DMS79 (cell line): ENCODE data around the gene MORN4.
"Not testable (repeated sequence)": the region's sequence is repeated elsewhere in the genome, so short reads cannot be mapped to it uniquely, and the experiment has no call there.

ENCODE experiments used
- DNase-seq: peaks from one replicate; lab custom pipeline; 2025; lab: John Stamatoyannopoulos, UW

MORN4 gene

GRCh38 chr10:97640868-97641811, 7.8 kb upstream of the MORN4 start:
- no peak for DNase-seq

DNA sequence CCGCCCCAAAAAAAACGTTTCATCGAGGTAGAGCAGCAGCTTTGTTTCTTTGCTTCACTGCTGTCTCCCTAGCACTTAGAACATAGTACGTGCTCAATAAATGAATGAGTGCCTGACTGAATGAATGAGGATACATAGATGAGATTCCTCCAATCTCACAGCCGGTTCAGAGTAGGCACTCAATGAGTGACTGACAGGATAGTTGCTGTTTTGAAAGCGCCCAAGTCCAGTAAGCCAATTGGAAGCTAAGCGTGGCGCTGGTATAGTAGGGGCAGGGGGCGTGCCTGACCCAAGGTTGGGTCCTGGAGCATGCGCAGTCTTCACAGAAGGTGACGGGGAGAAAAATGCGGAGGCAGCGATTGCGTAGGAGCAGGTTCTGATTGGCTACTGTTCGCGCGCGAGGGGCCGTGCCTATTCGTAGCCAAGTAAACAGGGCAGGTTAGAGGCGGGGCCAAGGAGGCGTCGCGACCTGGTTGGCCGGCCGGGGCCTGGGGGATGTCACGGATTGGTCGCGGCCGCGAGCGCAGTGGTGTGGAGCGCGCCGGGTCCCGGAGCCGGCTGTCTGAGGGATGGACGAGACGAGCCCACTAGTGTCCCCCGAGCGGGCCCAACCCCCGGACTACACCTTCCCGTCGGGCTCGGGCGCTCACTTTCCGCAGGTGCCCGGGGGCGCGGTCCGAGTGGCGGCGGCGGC, 7.0 kb upstream of the MORN4 start, which contains the start of gene PI4K2A:
Gene PI4K2A, plus strand, starts transcription at position 498 of the 694 bp plus-strand sequence. Its CDS starts 72 bp downstream, at position 570.
- DNase-seq = peak; percentile 86

DNA sequence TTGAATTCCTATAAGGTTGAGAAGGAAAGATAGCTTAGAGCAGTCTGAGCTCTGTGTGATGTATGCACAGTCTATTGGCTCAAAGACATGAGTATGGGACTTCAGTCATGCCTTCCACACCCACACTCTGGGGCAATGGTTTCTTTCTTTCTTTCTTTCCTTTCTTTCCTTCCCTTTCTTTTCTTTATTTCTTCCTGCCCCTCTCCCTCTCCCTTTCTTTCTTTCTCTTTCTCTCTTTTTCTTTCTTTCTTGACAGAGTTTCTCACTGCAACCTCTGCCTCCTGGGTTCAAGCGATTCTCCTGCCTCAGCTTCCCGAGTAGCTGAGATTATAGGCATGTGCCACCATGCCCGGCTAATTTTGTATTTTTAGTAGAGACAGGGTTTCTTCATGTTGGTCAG, 5.8 kb upstream of the MORN4 start:
- DNase-seq = not testable (repeated sequence)

- DNase-seq = no peak
These were observed 2.3 kb upstream of the MORN4 start for GRCh38 chr10:97635577-97635976.

DNA sequence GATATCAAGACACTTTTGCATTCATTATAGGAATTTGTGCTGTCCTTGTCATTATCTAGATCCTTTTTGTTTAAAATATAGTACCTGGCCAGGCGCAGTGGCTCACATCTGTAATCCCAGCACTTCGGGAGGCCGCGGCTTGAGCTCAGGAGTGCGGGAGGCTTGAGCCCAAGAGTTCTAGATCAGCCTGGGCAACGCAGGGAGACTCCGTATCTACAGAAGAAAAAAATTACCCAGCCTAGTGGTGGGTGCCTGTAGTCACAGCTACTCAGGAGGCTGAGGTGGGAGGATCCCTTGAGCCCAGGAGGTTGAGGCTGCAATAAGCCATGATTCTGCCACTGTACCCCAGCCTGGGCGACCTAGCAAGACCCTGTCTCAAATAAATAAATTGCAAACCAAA, 621 bp upstream of the MORN4 start:
- no peak for DNase-seq

- no peak for DNase-seq
These were observed 2.2 kb downstream of the MORN4 start for GRCh38 chr10:97631098-97631497.

GRCh38 chr10:97629289-97629688, 4.0 kb downstream of the MORN4 start:
- no peak for DNase-seq

DNA sequence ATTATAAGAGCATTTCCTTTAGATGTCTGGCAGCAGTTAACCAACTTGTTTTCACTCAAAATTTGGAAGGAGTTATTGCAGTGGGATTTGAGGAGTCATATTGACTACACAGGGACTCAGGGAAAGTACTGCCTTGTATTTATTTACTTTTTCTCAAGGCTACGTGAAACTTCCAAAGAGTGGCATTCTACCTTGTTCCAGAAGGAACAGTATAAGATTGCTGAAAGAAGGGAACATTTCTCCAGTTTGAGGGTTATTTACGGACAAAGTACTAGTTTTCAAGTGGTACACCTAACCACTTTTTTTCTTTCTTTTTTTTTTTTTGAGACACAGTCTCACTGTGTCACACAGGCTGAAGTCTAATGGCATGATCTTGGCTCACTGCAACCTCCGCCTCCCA, 5.1 kb downstream of the MORN4 start:
- DNase-seq = no peak

- no peak for DNase-seq
These were observed 5.6 kb downstream of the MORN4 start for GRCh38 chr10:97627731-97628130.

DNA sequence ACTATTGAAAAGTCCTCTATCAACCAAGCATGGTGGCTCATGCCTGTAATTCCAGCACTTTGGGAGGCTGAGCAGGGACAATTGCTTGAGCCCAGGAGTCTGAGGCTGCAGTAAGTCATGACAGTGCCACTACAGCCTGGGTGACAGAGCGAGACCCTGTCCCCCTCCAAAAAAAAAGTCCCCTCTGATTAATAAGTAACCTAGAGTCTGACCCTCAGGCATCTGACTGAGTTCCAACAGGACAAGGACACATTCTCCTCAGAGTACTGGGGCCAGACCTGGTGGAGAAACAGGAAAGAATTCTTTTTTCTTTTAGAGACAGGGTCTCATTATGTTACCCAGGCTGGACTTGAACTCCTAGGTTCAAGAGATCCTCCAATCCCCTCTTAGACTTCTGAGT, 10.0 kb downstream of the MORN4 start:
- no peak for DNase-seq

- DNase-seq = no peak
These were observed 14.6 kb downstream of the MORN4 start for GRCh38 chr10:97618733-97619132.

DNA sequence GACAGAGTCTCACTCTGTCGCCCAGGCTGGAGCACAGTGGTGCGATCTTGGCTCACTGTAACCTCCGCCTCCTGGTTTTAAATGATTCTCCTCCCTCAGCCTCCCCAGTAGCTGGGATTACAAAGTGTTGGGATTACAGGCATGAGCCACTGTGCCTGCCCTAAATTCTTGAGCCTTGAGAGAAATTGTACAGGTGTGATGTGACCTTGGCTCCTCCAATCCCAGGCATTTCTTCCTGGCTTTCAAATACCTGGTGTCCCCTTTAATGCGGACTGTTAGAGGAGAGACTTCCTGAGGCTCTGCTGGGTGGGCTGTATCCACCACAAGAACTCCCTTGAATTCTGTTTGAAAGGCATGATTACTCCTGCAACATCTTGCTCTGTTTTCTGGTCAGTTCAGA, 15.0 kb downstream of the MORN4 start:
- no peak for DNase-seq

DNA sequence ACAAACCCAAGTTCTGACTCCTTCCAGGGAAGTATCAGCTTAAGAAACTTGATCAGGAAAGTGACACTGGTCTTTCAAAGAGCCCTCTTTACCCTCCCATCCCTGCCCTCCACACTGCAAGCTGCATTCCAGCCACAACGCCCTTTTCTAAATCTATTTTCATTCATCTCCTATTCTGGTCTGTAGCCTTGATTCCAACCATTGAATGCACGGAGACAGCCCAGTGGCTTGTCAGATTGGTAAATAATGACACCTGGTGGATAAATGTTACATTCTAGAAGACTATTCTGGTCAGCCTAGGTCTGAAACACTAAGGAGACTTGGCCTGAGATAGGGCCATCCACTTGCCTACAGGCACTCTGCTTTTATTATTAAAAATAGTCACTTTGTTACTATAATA, 20.9 kb downstream of the MORN4 start:
- DNase-seq = no peak

GRCh38 chr10:97611473-97611872, 21.8 kb downstream of the MORN4 start:
- DNase-seq = no peak

DNA sequence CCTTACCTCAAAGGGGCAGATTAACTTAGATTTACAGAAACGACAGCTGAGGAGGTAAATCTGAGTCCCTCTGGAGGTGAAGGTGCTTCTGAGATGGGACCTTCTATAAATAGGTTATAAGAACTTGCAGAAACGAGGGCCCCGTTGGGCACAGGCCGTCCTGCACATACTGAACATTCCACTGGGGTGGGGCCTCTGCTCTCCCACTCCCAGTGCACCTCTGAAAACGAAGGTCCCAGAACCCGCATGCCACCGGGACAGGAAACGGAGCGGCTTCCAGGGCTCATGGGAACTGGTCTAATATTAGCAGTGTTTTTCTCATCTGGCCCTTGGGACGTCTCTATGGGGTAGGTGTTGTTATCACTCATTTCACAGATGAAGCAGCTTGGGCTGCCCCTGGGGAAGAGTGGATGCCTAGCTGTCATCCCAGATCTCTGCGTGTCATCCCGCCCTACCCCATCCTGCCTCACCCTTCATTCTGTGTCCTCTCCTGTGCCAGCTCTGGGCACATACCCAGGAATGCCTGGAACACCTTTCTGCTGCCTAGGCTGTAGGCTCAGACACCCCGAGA, 24.2 kb downstream of the MORN4 start:
- DNase-seq = no peak

DNA sequence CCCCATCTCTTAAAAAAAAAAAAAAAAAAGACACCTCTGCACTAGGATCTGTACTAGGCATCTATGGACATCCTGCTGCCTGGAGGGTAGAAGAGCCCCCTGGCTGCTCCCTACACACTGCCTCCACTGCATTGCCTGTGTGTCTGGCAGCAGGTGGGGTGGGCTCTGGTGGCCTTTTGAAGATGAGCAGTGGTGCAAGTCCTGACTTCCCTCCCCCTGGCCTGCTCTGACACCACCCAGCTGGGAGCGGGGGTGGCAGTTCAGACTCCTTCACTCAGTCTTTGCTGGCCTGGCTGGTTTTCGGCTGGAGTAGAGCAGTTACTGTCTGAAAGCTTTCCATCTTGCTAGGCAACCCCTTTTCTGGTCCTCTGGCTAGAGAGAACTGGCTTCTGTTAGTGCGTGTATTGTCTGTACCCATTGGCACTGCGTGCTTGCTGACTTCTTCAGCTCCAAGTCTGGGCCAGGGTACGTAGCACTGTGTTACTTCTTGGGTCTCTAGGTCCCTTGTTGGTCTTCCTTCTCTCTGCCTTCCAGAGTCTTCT, 26.1 kb downstream of the MORN4 start:
- no peak for DNase-seq

- DNase-seq = no peak
These were observed 31.8 kb downstream of the MORN4 start for GRCh38 chr10:97601268-97602215.

- no peak for DNase-seq
These were observed 32.7 kb downstream of the MORN4 start for GRCh38 chr10:97600616-97601015.

DNA sequence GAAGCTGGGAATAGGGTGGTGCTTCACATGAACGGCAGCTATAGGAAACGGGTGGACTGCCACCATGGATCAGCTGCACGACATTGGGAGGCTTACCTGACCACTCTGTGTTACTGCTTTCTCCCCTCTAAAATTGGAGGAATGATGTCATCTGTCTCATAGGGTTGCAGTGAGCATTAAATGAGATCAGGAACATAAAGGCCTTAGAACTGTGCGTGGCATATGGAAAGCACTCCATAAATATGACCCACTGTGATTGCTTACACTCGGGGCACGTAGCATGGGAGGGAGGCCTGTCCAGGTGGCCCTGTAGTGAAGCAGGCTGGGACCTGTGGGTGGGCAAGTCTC, 34.1 kb downstream of the MORN4 start:
- no peak for DNase-seq

DNA sequence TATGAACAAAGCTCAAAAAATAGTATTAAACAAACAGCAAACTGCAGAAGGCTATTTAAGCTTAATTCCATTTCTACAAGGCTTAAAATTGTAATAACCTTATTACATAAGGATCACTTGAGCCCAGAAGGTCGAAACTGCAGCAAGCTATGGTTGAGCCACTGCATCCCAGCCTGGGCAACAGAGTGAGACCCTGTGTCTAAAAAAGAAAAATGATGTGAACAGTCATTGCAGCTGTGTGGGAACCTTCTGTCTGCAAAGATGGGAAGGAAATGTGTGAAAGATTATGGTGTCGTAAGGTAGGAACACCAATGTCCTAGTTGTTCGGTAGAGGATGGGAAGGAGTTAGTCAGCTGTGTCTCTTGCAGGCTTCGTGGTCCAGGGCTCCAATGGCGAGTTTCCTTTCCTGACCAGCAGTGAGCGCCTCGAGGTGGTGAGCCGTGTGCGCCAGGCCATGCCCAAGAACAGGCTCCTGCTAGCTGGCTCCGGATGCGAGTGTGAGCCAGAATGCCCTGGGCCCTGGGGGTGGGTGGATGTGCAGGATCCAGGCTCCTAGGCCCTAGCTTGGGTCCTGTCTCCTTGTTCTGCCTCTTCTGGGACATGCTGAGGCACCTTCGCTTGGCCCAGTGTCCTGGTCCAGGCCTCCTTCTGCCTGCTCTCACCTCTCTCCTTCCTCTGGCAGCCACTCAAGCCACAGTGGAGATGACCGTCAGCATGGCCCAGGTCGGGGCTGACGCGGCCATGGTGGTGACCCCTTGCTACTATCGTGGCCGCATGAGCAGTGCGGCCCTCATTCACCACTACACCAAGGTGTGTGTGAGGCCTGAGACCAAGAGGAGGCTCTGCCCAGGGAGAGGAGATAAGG, 34.7 kb downstream of the MORN4 start:
- no peak for DNase-seq

GRCh38 chr10:97597778-97598177, 35.5 kb downstream of the MORN4 start:
- no peak for DNase-seq
